ENCODE measurements around the gene ZSCAN12.
A peak's percentile ranks its signal among the peaks of the same experiment; 100 is the strongest.
"Not testable (repeated sequence)": the region's sequence is repeated elsewhere in the genome, so short reads cannot be mapped to it uniquely, and the experiment has no call there.

The ZSCAN12 gene

DNA sequence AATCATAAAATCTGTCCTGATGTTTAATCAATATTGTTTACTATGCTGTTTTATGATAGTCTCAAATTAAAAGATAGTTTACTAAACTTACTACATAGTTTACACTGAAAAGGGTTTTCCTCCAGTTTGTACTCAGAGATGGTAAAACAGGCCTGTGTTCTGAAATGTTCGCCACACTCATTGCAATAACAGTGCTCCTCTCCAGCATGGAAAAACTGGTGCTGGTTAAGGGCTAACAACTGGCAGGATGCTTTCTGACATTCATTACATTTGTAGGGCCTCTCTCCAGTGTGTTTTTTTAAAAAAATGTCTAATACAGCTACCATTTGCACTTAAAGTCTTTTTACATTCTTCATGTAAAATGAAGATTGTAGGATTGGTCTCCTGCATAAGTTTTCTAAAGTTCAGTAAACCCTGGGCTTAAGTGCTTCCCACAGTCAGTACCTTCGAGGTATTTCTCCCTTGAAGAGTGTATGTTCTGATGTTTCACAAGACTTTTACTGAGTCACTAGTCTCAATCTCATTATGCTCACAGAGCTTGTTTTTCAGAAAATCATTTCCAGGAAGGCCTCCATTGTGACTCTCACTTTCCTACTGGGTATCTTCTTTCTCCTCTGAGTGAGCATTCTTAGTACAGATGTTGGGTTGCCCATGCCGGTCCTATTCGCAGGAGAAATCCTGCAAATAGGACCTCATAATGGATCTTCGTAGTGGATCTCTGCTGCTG lies 8.7 kb upstream of the ZSCAN12 start:
- Mint-ChIP-seq H3K36me3 (no peaks in the 10 kb centered on the region), H3K4me3 (no peak overlapping the region), H3K4me1 (no peaks in the 10 kb centered on the region), H3K9me3 (peaks cover 3% of the 10 kb centered on the region), H3K27me3 (peaks cover 32% of the 10 kb centered on the region), H3K27ac (no peak overlapping the region)
- ATAC-seq: no peak

DNA sequence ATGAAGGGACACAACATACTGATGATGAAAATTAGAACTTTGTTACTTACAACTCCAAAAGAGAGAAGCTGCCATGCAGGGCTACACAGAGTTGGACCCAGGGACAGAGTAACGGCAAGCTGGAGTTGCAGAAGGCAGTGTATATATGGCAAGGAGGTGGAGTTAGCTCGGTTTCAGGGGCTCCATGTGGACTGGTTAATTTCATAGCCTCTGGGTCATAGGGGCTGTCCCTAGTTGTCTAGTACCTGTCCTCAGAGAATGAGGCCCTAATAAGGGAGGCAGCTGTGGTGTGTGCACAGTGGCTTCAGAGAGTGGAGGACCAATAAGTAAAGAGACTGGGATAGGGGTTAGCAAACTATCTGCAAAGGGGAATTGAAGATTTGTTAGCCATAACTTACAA lies 7.9 kb upstream of the ZSCAN12 start:
- Mint-ChIP-seq H3K36me3 (no peaks in the 10 kb centered on the region), H3K27me3 (peaks cover 36% of the 10 kb centered on the region), H3K4me3 (no peak overlapping the region), H3K27ac (no peak overlapping the region), H3K4me1 (no peaks in the 10 kb centered on the region), H3K9me3 (peaks cover 3% of the 10 kb centered on the region)
- ATAC-seq: no peak

DNA sequence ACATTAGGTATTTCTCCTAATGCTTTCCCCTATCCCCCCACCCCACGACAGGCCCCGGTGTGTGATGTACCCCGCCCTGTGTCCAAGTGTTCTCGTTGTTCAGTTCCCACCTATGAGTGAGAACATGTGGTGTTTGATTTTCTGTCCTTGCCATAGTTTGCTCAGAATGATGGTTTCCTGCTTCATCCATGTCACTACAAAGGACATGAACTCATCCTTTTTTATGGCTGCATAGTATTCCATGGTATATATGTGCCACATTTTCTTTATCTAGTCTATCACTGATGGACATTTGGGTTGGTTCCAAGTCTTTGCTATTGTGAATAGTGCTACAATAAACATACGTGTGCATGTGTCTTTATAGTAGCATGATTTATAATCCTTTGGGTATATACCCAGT lies 4.4 kb upstream of the ZSCAN12 start:
- H3K27me3 Mint-ChIP-seq: peaks cover 31% of the 10 kb centered on the region
- not testable (repeated sequence) for H3K27ac Mint-ChIP-seq, H3K36me3 Mint-ChIP-seq

DNA sequence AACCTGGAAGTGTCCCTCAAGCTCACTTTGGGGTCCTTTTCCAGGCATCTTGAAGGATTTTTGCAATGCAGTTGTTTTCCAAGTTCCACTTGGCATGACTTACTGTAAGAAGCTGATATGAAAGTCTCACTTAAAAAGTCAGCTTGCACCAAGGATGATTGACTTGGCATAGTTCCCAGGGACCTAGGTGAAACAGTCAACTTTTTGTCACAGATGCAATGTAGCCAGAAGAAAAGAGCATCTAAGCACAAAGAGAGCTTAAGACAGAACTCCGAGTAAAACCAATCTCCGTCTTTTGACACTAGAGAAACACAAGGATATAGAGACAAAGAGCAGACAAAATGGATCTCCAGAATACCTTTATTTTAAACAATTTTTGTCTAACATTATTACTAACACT lies 2.6 kb upstream of the ZSCAN12 start:
- Mint-ChIP-seq H3K4me1 (peaks cover 21% of the 10 kb centered on the region), H3K27ac (no peak overlapping the region), H3K36me3 (peaks cover 13% of the 10 kb centered on the region), H3K9me3 (no peaks in the 10 kb centered on the region), H3K4me3 (no peak overlapping the region), H3K27me3 (peaks cover 31% of the 10 kb centered on the region)
- no peak for ATAC-seq

More for the DNA sequence above, 4.4 kb upstream of the ZSCAN12 start:
- not testable (repeated sequence) for H3K4me3 Mint-ChIP-seq, ATAC-seq, H3K9me3 Mint-ChIP-seq, H3K4me1 Mint-ChIP-seq

DNA sequence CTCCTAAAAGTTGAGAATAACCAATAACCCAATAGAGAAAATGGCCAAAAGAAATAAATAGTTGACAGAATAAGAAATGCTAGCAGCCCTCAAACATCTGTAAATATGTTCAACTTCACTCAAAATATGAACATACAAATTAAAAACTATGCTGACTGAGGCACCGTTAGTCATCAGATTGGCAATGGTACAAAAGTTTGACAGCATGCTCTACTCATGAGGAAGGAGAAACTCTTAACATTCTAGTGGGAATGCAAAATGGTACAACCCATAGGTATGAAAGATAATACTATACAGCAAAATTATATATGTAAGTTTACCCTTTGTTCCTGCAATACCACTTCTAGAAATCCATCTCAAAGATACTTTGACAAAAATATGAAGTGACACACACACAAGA lies 1.6 kb upstream of the ZSCAN12 start:
- Mint-ChIP-seq H3K4me3 (no peak overlapping the region), H3K9me3 (no peaks in the 10 kb centered on the region), H3K36me3 (peaks cover 23% of the 10 kb centered on the region), H3K27me3 (peaks cover 29% of the 10 kb centered on the region), H3K27ac (no peak overlapping the region), H3K4me1 (peaks cover 31% of the 10 kb centered on the region)
- no peak for ATAC-seq

DNA sequence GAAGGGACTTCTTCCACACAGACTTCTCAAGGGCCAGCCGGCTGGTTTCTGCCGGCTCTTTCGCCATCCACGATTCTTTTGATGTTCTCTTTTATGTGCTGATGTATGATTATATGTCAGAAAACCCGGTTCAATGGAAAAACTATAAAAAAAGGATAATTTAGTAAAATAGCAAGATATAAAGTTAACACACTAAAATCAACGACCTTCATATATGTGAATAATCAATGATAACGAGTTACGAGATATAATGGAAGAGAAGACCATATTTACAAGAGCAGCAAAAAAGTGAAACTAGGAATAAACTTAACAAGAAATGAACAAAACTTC lies 540 bp upstream of the ZSCAN12 start:
- Mint-ChIP-seq H3K36me3 (peaks cover 34% of the 10 kb centered on the region), H3K4me3 (peak overlapping the region; percentile 90), H3K27ac (peak overlapping the region; percentile 96), H3K27me3 (peaks cover 22% of the 10 kb centered on the region), H3K4me1 (peaks cover 42% of the 10 kb centered on the region), H3K9me3 (no peaks in the 10 kb centered on the region)
- no peak for ATAC-seq

DNA sequence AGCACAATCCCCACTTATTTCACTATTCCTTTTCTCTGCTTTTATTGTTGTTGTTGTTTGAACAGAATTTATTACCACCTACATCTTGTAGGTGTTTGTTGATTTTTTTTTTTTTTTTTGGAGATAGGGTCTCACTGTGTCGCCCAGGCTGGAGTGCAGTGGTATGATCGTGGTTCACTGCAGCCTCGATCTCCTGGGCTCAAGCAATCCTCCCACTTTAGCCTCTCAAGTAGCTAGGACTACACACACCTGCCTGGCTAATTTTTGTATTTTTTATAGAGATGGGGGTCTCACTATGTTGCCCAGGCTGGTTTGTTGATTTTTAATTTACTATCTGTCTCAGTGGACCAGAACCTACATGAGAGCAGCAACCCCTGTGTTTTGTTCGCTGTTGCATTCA lies 3.6 kb downstream of the ZSCAN12 start:
- Mint-ChIP-seq H3K27ac (peak overlapping the region; percentile 96), H3K4me1 (peaks cover 63% of the 10 kb centered on the region), H3K9me3 (no peaks in the 10 kb centered on the region), H3K27me3 (peaks cover under 1% of the 10 kb centered on the region), H3K4me3 (no peak overlapping the region), H3K36me3 (peaks cover 74% of the 10 kb centered on the region)
- ATAC-seq: no peak

DNA sequence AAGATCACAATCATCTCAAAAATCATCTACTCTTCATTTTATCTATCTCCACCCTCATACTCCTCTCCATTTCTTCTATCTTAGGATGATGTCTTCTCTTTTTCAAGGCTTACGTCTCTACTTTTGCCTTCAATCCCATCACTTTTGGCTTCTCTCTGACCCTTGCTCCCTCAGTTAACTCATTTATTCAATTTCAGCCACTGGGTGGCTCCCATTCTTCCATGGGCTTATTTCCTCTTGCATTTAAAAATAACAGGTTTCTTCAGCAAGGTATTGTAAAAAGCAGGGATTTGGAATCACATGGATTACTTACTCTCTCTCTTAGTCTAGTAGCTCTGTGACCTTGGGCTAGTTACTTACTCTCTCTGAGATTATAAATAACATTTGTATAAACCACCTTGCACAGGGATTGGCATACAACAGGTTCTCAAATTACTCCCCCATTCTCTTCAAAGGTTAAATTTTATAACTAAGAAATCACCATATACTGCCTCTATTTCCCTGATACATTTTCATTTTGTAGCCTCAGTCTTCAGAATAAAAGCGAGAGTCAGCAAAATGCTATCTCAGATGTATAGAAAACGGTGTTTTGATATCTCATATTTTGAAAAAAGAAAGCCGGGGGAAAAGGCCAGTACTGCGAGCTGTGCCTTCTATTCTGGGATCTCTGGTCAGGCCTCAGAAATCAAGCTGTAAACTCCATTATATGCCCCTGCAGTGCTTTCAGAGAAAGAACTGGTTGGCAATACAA lies 5.5 kb downstream of the ZSCAN12 start:
- H3K4me3 Mint-ChIP-seq: no peak overlapping the region
- peaks cover 89% of the 10 kb centered on the region for H3K36me3 Mint-ChIP-seq
- no peaks in the 10 kb centered on the region for H3K27me3 Mint-ChIP-seq
- H3K4me1 Mint-ChIP-seq: peaks cover 55% of the 10 kb centered on the region
- no peaks in the 10 kb centered on the region for H3K9me3 Mint-ChIP-seq
- no peak for ATAC-seq
- H3K27ac Mint-ChIP-seq: no peak overlapping the region

DNA sequence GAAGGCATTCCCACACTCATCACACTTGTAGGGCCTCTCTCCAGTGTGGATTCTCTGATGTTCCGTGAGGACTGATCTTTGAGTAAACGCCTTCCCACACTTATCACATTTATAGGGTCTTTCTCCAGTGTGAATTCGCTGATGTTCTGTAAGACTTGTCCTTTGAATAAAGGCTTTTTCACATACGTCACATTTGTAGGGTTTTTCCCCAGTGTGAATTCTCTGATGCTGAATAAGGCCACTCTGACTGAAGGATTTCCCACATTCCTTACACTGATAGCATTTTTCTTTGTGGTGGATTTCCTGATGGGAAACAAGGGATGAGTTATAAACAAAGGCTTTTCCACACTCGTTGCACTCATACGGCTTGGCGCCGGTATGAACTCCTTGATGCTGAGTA lies 8.9 kb downstream of the ZSCAN12 start:
- Mint-ChIP-seq H3K4me1 (peaks cover 39% of the 10 kb centered on the region), H3K27ac (no peak overlapping the region), H3K9me3 (no peaks in the 10 kb centered on the region), H3K36me3 (peaks cover 93% of the 10 kb centered on the region), H3K4me3 (no peak overlapping the region), H3K27me3 (no peaks in the 10 kb centered on the region)
- ATAC-seq: no peak

DNA sequence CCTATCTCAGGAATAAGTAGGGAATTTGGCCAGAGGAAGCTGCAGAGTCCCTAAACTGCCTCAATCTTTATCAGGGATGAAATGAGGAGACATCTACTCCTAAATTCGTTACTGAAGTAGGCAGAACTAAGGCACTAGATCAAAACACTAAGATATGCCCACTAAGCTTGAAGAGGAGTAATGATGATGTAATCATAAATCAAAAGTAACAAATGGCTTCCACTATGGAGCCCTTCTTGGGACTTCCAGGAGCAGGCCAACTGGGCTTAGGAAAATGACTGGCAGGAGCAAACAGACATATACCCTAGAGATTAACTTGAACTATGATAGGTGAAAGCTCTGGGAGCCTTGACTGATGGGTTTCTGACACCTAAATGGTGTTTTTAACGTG lies 15.4 kb downstream of the ZSCAN12 start:
- ATAC-seq: no peak
- Mint-ChIP-seq H3K4me1 (peaks cover 42% of the 10 kb centered on the region), H3K9me3 (peaks cover 2% of the 10 kb centered on the region), H3K27me3 (no peaks in the 10 kb centered on the region), H3K36me3 (peaks cover 69% of the 10 kb centered on the region), H3K4me3 (no peak overlapping the region), H3K27ac (peak overlapping the region; percentile 99)

DNA sequence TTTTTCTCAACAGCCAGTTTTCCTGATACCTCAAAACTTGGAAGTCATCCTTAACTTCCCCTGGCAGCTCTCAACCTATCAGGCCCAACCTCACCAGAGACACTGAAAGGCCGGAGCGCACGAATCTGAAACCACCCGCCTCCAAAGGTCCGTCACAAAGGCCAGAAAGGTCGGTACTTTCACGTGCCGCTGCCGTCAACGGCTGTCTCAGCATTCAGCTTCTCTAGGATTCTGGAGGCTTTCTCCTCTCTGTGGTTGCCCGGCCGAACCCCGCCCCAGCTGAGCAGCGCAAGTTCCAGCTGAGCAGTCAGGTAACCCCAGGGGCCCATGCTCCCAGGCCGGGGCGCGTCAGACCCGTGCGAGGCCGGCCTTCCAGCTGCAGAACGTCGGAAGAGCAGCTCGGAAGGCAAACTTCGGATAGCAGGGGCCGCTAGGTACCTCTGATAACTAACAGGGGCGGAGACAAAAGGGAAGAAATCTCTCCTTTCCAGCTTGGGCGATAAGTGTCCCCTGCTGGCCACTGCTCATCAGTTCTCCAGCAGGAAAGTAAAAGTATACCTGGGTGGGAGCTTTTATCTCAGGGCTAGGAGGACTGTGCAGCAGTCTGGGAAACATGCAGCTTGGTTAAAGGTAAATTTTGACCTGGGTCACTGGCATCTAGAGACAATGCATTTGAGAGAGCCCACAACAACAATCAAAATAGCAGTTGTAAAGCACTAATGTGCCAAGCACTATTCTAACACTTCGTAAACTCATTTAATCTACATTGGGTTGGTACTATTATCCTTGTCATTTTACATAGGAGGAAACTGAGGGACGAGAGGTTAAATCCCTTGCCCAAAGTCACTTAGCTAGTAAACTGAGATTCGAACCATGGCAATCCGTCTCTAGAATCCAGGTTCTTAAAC lies 16.1 kb downstream of the ZSCAN12 start:
- H3K27ac Mint-ChIP-seq: peak overlapping the region; percentile 99
- H3K4me3 Mint-ChIP-seq: peak overlapping the region; percentile 88
- ATAC-seq: peak; percentile 100
- peaks cover 2% of the 10 kb centered on the region for H3K9me3 Mint-ChIP-seq
- H3K4me1 Mint-ChIP-seq: peaks cover 40% of the 10 kb centered on the region
- H3K36me3 Mint-ChIP-seq: peaks cover 65% of the 10 kb centered on the region
- no peaks in the 10 kb centered on the region for H3K27me3 Mint-ChIP-seq

DNA sequence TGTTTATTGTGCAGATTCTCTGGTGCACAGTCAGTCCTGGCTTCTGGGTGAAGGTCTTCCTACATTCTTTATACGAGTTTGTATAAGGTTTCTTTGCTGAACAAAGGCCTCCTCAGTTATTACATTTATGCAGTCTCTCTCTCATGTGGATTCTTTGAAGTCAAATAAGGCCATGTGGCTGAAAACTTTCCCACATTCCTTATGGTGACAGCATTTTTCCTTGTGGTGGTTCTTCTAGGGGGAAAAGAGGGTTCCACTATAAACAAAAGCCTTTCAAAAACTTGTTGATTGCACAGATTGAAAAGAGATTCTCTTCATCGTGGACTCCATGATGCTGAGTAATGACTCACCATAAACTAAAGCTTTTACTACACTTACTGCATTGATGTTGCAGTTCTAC lies 19.2 kb downstream of the ZSCAN12 start:
- Mint-ChIP-seq H3K4me3 (no peak overlapping the region), H3K27me3 (no peaks in the 10 kb centered on the region), H3K36me3 (peaks cover 50% of the 10 kb centered on the region), H3K27ac (peak overlapping the region; percentile 36), H3K4me1 (peaks cover 29% of the 10 kb centered on the region), H3K9me3 (peaks cover 2% of the 10 kb centered on the region)
- no peak for ATAC-seq

DNA sequence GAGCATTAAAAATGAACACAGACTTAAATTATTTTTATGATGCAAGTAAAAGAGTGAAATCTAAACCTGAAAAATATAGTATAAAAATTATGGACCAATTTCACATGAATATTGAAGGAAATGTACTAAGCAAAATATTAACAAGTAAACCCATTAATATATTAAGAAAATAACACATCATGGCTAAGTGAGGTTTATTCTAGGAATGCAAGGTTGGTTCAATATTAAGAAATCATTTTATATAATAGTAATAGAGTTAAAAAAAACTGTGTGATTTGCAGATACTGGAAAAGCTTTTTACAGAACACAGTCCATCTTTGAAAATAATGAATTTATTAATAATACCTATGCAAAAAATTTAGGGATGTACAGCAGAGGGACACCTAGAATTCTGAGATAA lies 20.9 kb downstream of the ZSCAN12 start:
- no peak overlapping the region for H3K4me3 Mint-ChIP-seq
- no peaks in the 10 kb centered on the region for H3K27me3 Mint-ChIP-seq

DNA sequence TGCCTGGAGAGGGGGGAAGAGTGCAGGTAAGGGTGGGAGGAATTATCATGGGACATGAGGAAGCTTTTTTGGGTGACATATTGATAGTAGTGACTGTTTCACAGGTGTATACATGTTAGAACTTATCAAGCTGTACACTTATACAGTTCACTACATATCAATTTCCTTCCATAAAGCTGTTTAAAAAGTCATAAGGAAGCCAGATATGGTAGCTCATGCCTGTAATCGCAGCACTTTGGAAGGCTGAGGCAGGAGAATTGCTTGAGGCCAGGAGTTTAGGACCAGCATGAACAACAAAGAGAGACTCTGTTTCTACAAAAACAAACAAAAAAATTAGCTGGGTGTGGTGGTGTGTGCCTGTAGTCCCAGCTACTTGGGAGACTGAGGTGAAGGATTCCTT lies 21.7 kb downstream of the ZSCAN12 start:
- peaks cover 52% of the 10 kb centered on the region for H3K36me3 Mint-ChIP-seq
- H3K4me3 Mint-ChIP-seq: no peak overlapping the region
- peaks cover 18% of the 10 kb centered on the region for H3K4me1 Mint-ChIP-seq
- no peaks in the 10 kb centered on the region for H3K27me3 Mint-ChIP-seq
- no peaks in the 10 kb centered on the region for H3K9me3 Mint-ChIP-seq
- no peak for ATAC-seq
- H3K27ac Mint-ChIP-seq: no peak overlapping the region

More for the DNA sequence above, 20.9 kb downstream of the ZSCAN12 start:
- peaks cover 57% of the 10 kb centered on the region for H3K36me3 Mint-ChIP-seq
- H3K9me3 Mint-ChIP-seq: peaks cover 2% of the 10 kb centered on the region
- no peak for ATAC-seq
- H3K4me1 Mint-ChIP-seq: peaks cover 26% of the 10 kb centered on the region
- no peak overlapping the region for H3K27ac Mint-ChIP-seq

DNA sequence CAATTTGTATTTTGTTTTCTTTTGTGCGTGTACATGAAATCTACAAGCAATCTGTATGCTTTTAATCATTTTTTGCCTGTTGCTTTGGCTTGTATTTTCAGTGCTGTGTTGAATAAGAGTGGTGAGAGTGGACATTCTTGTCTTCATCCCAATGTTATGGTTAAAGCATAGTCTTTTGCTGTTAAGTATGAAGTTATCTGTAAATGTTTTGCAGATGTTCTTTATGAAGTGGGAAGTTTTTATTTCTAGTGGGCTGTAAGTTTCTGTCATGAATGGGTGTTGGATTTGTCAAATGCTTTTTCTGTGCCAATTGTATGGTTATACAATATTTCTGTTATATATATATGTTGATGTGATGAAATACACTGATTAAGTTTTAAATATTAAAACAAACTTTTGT lies 25.6 kb downstream of the ZSCAN12 start:
- no peaks in the 10 kb centered on the region for H3K9me3 Mint-ChIP-seq
- H3K27me3 Mint-ChIP-seq: no peaks in the 10 kb centered on the region
- peaks cover 10% of the 10 kb centered on the region for H3K4me1 Mint-ChIP-seq

More for the DNA sequence above, 25.6 kb downstream of the ZSCAN12 start:
- H3K4me3 Mint-ChIP-seq: no peak overlapping the region
- peaks cover 23% of the 10 kb centered on the region for H3K36me3 Mint-ChIP-seq
- no peak for ATAC-seq
- H3K27ac Mint-ChIP-seq: no peak overlapping the region
